Cardiac fibroblast (primary cell): ENCODE results near the gene SPPL3.

Source experiments
- DNase-seq, 2 donors: peaks; one replicate each; pipeline versions ENCODE4 v3.0.0 to v3.0.0-alpha.2; 2010; ENCODE audit warnings: low read depth in 2 of 2
- H3K4me3 ChIP-seq, 2 donors: replicated peaks in 1 of 2; 1 replicate in 1 of 2; 2 replicates in 1 of 2; pipeline ENCODE4 v1.5.1; 2011; ENCODE audit warnings: low read depth in 2 of 2, low read length in 2 of 2, mild to moderate bottlenecking in 2 of 2, moderate library complexity in 1 of 2
- TF ChIP-seq, protein P1 (sequence below): IDR thresholded peaks from one replicate; pipeline ENCODE4 v1.5.1; 2011; ENCODE audit warnings: low read depth, mild to moderate bottlenecking, low read length, inconsistent platforms

Gene SPPL3

GRCh38 chr12:120774169-120774916 is 129.8 kb downstream of the SPPL3 start:
- no peak for DNase-seq
- TF ChIP-seq, protein P1, sequence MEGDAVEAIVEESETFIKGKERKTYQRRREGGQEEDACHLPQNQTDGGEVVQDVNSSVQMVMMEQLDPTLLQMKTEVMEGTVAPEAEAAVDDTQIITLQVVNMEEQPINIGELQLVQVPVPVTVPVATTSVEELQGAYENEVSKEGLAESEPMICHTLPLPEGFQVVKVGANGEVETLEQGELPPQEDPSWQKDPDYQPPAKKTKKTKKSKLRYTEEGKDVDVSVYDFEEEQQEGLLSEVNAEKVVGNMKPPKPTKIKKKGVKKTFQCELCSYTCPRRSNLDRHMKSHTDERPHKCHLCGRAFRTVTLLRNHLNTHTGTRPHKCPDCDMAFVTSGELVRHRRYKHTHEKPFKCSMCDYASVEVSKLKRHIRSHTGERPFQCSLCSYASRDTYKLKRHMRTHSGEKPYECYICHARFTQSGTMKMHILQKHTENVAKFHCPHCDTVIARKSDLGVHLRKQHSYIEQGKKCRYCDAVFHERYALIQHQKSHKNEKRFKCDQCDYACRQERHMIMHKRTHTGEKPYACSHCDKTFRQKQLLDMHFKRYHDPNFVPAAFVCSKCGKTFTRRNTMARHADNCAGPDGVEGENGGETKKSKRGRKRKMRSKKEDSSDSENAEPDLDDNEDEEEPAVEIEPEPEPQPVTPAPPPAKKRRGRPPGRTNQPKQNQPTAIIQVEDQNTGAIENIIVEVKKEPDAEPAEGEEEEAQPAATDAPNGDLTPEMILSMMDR: no peak
- H3K4me3 ChIP-seq: no peak overlapping the region

DNA sequence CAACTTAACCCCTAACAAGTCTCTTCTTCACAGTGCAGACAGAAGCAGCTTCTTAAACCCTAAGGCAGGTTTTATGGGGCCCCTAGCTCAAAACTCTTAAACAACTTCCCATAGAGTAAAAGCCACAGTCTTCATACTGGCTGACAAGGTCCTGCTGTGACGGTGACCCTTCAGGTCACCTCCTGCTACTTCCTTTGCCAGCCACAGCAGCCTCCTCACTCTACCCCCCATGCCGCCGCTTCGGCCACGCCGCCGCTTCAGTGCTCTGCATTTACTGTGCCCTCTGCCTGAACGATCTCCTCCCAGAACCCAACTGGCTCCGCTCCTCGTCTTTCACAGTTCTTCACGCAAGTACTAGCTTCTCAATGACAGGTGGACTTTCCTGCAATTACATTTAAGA is 133.1 kb downstream of the SPPL3 start:
- DNase-seq: no peak
- no peak overlapping the region for H3K4me3 ChIP-seq
- TF ChIP-seq, protein P1: no peak

- no peak for DNase-seq
- no peak overlapping the region for H3K4me3 ChIP-seq
- TF ChIP-seq, protein P1: no peak
Observed at GRCh38 chr12:120767071-120768024, 136.8 kb downstream of the SPPL3 start.

DNA sequence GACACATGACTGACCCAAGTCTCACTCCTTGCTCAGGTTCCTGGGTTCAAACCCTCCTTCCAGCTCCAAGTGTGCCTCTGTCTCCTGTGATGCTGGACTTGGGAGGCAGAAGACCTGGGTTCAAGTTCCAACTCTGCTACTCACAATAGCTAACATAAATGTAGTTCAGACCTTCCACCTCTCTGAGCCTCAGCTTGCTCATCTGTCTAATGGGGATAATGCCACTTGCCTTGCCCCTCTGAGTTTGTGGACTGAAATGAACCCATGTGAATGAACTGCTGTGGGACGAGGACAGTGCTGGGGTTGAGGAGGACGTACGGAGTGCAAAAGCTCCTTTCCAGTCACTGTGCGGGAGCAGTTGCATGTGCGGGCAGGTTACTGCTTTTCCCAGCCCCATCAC is 137.6 kb downstream of the SPPL3 start:
- no peak for DNase-seq
- H3K4me3 ChIP-seq: no peak overlapping the region
- TF ChIP-seq, protein P1: no peak

GRCh38 chr12:120764816-120765215 is 139.3 kb downstream of the SPPL3 start:
- TF ChIP-seq, protein P1: no peak
- no peak for DNase-seq

GRCh38 chr12:120763250-120763649 is 140.9 kb downstream of the SPPL3 start:
- DNase-seq: no peak
- TF ChIP-seq, protein P1: no peak
- no peak overlapping the region for H3K4me3 ChIP-seq

More at GRCh38 chr12:120764816-120765215, 139.3 kb downstream of the SPPL3 start:
- H3K4me3 ChIP-seq: no peak overlapping the region
